ENCODE data around the gene MMP24OS. TPM values are rescaled to one million over a fixed set of nuclear protein-coding genes. Genes with fewer than 3 reads are reported as not detected.
A peak's percentile ranks its signal among the peaks of the same experiment; 100 is the strongest.

Gene MMP24OS
- total and polyA plus RNA-seq, 2 donors (not counting 1 experiment from before 2014, with no cell fraction given) = 36.3 to 57.0 TPM

DNA sequence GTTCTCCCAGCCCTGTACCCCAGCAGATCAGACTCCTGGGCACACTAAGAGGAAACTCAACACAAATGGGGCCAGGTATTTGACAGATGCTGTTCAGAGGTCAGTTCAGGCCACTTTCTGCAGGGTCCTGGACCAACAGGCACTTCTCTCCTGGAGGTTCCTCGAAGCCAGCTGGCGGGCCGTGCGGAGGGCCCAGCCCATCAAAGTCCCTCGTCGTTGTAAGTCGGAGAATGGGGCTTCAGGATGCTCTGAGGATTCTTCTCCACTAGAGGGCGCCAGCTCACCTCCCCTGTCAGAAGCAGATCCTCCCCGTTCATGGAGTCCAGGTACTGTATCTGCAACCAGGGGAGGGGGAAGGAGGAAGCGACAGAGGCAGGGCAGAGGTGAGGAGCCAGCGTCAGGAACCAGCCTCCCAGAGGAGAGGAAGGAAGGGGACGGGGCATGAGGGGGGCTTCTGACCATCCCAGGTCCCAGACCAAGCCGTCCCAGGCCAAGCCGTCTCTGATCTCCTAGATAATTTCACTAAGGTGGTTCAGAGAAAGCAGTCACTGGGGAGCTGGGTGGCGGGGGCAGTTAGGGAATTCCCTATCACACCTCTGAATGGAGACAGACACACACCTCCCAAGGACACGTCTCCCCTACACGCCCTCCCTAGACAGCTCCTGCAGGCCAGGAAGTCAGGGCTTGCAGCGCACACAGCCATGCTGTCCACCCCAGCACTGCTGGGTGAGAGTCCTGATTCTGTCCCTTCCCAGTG, 26.0 kb upstream of the MMP24OS start:
- ATAC-seq (ENCODE audit: low read depth) (peak; percentile 86), DNase-seq (peak; percentile 90)
- H3K9ac ChIP-seq (ENCODE audit: low read length) = no peak overlapping the region
- Mint-ChIP-seq H3K27me3 (no peaks in the 10 kb centered on the region), H3K4me3 (no peak overlapping the region), H3K9me3 (ENCODE audit: insufficient read depth) (no peaks in the 10 kb centered on the region), H3K27ac (no peak overlapping the region), H3K4me1 (peaks cover 5% of the 10 kb centered on the region)
- H2AFZ ChIP-seq (ENCODE audit: insufficient read depth, low read depth, low read length, poor library complexity, severe bottlenecking) = peak overlapping the region; percentile 55
- peaks cover 0 to 7% of the 10 kb centered on the region in 2 donors for H3K4me1 ChIP-seq (ENCODE audit: control insufficient read depth in 2 of 2, insufficient read depth in 2 of 2, low read length in 2 of 2)
- POLR2A ChIA-PET = interaction anchor here (1.0 kb wide), 1 partner anchor 20 kb away, joined by 3 read pairs; the partner anchor contains the start of gene EIF6
- H3K36me3 ChIP-seq (replicated peaks in 1 of 2; ENCODE audit: control extremely low read depth in 1 of 2, control insufficient read depth in 1 of 2, extremely low read depth in 1 of 2, insufficient read depth in 2 of 2, low read length in 1 of 2) = peaks cover 0 to 5% of the 10 kb centered on the region in 2 experiments
- CTCF ChIA-PET = interaction anchor here (0.6 to 6.1 kb wide), 26 partner anchors 10 to 991 kb away, joined by 3 to 63 read pairs (median 3); partner anchors contain the start of genes EIF6, GDF5 and MMP24OS
- no peak for TF ChIP-seq EZH2 (IDR thresholded peaks at IDR 0.05; ENCODE audit: borderline replicate concordance, insufficient read depth, low read depth, low read length, poor library complexity, severe bottlenecking)
- TF ChIP-seq, protein P1, sequence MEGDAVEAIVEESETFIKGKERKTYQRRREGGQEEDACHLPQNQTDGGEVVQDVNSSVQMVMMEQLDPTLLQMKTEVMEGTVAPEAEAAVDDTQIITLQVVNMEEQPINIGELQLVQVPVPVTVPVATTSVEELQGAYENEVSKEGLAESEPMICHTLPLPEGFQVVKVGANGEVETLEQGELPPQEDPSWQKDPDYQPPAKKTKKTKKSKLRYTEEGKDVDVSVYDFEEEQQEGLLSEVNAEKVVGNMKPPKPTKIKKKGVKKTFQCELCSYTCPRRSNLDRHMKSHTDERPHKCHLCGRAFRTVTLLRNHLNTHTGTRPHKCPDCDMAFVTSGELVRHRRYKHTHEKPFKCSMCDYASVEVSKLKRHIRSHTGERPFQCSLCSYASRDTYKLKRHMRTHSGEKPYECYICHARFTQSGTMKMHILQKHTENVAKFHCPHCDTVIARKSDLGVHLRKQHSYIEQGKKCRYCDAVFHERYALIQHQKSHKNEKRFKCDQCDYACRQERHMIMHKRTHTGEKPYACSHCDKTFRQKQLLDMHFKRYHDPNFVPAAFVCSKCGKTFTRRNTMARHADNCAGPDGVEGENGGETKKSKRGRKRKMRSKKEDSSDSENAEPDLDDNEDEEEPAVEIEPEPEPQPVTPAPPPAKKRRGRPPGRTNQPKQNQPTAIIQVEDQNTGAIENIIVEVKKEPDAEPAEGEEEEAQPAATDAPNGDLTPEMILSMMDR (IDR thresholded peaks at IDR 0.05) = peak; percentile 85
- H3K9me3 ChIP-seq (ENCODE audit: control extremely low read depth in 1 of 3, control insufficient read depth in 2 of 3, insufficient read depth in 1 of 3, low read length in 2 of 3) = no peaks in the 10 kb centered on the region
- no peak overlapping the region for H3K4me3 ChIP-seq (ENCODE audit: control extremely low read depth in 1 of 5, extremely low read depth in 1 of 5, insufficient read depth in 1 of 5, low read depth in 2 of 5, low read length in 4 of 5)
- H3K4me2 ChIP-seq (replicated peaks; ENCODE audit: low read depth, low read length, poor library complexity, severe bottlenecking) = peak overlapping the region; percentile 13
- no peaks in the 10 kb centered on the region for H3K79me2 ChIP-seq (ENCODE audit: control insufficient read depth, insufficient read depth, low read length)
- WGBS (ENCODE audit: insufficient coverage) = 25% methylated on average over 15 of the region's 18 CpGs
- intact Hi-C loops (cut with micrococcal nuclease) = loop anchor here (1.0 to 10.0 kb wide), 5 partner anchors 25 to 578 kb away; partner anchors contain the start of gene GDF5
- H3K27ac ChIP-seq (ENCODE audit: low read length in 2 of 2) = no peak overlapping the region
- H3K27me3 ChIP-seq (replicated peaks in 1 of 4; ENCODE audit: control extremely low read depth in 1 of 4, control insufficient read depth in 3 of 4, insufficient read depth in 4 of 4, low read length in 3 of 4) = no peaks in the 10 kb centered on the region
- no peaks in the 10 kb centered on the region for H4K20me1 ChIP-seq (ENCODE audit: control insufficient read depth, insufficient read depth, low read length, poor library complexity, severe bottlenecking)

DNA sequence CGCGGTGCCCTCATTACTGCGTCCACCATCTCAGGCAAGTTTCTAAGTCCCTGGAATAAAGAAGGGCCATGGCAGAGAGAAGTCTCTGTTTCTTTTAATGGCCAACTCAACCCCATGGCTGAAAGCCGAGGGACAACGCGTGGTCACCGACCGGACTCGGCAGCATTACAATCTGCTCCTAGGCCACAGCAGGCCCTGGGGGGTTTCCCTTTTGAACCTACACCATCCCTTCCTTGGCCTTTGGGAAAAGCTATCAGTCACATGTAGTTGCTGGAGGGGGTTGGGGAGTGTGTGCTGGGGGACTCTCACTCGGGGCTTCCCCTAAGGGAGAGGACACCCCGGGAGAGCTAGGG, 25.4 kb upstream of the MMP24OS start:
- no peak overlapping the region for H3K4me3 ChIP-seq (ENCODE audit: control extremely low read depth in 1 of 5, extremely low read depth in 1 of 5, insufficient read depth in 1 of 5, low read depth in 2 of 5, low read length in 4 of 5)
- ATAC-seq (ENCODE audit: low read depth) (no peak), DNase-seq (no peak)
- H4K20me1 ChIP-seq (ENCODE audit: control insufficient read depth, insufficient read depth, low read length, poor library complexity, severe bottlenecking) = no peaks in the 10 kb centered on the region
- H3K4me2 ChIP-seq (replicated peaks; ENCODE audit: low read depth, low read length, poor library complexity, severe bottlenecking) = no peak overlapping the region
- POLR2A ChIA-PET = interaction anchor here (1.0 kb wide), 1 partner anchor 19 kb away, joined by 3 read pairs; the partner anchor contains the start of gene EIF6
- Mint-ChIP-seq H3K4me1 (peaks cover 5% of the 10 kb centered on the region), H3K9me3 (ENCODE audit: insufficient read depth) (no peaks in the 10 kb centered on the region), H3K27me3 (no peaks in the 10 kb centered on the region), H3K27ac (no peak overlapping the region), H3K4me3 (no peak overlapping the region)
- peak overlapping the region; percentile 55 for H2AFZ ChIP-seq (ENCODE audit: insufficient read depth, low read depth, low read length, poor library complexity, severe bottlenecking)
- H3K9ac ChIP-seq (ENCODE audit: low read length) = no peak overlapping the region
- no peaks in the 10 kb centered on the region for H3K79me2 ChIP-seq (ENCODE audit: control insufficient read depth, insufficient read depth, low read length)
- no peak overlapping the region for H3K27ac ChIP-seq (ENCODE audit: low read length in 2 of 2)
- no peaks in the 10 kb centered on the region for H3K27me3 ChIP-seq (replicated peaks in 1 of 4; ENCODE audit: control extremely low read depth in 1 of 4, control insufficient read depth in 3 of 4, insufficient read depth in 4 of 4, low read length in 3 of 4)
- no peaks in the 10 kb centered on the region for H3K9me3 ChIP-seq (ENCODE audit: control extremely low read depth in 1 of 3, control insufficient read depth in 2 of 3, insufficient read depth in 1 of 3, low read length in 2 of 3)
- 87% methylated on average over 3 of the region's 11 CpGs for WGBS (ENCODE audit: insufficient coverage)
- TF ChIP-seq EZH2 (IDR thresholded peaks at IDR 0.05; ENCODE audit: borderline replicate concordance, insufficient read depth, low read depth, low read length, poor library complexity, severe bottlenecking) = no peak
- TF ChIP-seq, protein P1 (IDR thresholded peaks at IDR 0.05) = no peak
- CTCF ChIA-PET = interaction anchor here (0.6 to 6.1 kb wide), 24 partner anchors 9 to 991 kb away, joined by 3 to 63 read pairs (median 4); partner anchors contain the start of genes EIF6 and MMP24OS
- peaks cover 0 to 7% of the 10 kb centered on the region in 2 donors for H3K4me1 ChIP-seq (ENCODE audit: control insufficient read depth in 2 of 2, insufficient read depth in 2 of 2, low read length in 2 of 2)
- peaks cover 0 to 5% of the 10 kb centered on the region in 2 experiments for H3K36me3 ChIP-seq (replicated peaks in 1 of 2; ENCODE audit: control extremely low read depth in 1 of 2, control insufficient read depth in 1 of 2, extremely low read depth in 1 of 2, insufficient read depth in 2 of 2, low read length in 1 of 2)
- intact Hi-C loops (cut with micrococcal nuclease) = loop anchor here (1.0 to 10.0 kb wide), 3 partner anchors 26 to 579 kb away; no protein-coding TSS in a partner anchor

Data from B cell (primary cell).